ENCODE data around the gene AP3S1. TPM values are rescaled to one million over a fixed set of nuclear protein-coding genes. Genes with fewer than 3 reads are reported as not detected.
"Not testable (repeated sequence)": the region's sequence is repeated elsewhere in the genome, so short reads cannot be mapped to it uniquely, and the experiment has no call there.

Gene AP3S1
- total RNA-seq (2014; rRNA removed; shearing (Covaris generic)), result 136 and 195 TPM in 2 replicates

DNA sequence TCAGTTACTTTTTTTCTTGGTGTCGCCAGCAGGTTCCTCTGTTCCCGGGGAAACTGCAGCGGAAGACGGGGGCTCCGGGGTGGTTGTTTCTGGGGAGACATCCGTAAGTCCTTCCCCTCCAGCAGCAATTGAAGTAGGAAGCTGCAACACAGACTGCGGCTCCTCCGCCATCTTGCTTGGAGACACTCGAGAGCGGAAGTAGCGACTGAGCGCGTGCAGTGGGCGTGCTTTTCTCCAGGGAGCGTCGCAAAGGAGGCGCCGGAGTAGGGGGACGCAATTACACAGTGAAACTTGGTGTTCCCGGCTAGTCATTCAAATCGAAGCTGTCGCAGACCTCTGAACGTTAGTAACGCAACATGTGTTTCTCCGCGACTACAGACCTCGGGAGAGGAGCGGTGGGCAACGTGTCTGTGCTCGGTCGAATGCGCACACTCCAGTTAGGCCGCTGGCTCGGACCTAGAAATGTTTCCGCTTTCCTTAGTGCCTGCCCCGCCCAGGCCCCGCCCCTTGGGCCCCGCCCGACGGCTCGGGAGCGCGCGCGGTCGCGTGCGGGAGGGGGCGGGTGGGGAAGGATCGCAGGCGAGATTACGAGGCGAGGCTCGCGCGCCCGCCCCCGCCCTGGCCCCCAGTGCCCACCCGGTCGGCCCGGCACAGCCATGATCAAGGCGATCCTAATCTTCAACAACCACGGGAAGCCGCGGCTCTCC, at the start of gene AP3S1, which contains the start of gene ATG12:
AP3S1 (plus strand) TSS at position 554 of the 707 bp plus-strand sequence; CDS start at position 657, 103 bp downstream.
ATG12 (minus strand) TSS at position 184 of the 707 bp plus-strand sequence; CDS start at position 171, 13 bp downstream.
- DNase-seq (ENCODE audit: low spot score), result peak; percentile 95

DNA sequence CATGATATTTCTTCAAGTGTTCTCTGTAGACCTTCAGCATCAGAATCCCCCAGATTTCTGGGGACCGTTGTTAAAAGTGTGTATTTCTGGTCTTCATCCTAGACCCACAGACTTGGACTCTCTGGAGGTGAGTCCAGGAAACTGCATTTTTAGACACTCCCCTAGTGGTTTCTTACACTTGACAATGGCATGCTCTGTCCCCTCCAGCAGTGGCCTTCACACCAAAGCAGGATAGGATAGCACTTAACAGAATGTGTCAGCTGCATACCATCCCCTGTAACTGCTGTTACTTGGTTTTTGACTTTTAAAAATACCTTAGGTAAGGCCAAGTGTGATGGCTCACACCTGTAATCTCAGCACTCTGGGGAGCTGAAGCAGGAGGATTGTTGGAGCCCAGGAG, 46.0 kb upstream of the AP3S1 start:
- no peak for DNase-seq (ENCODE audit: low spot score)

DNA sequence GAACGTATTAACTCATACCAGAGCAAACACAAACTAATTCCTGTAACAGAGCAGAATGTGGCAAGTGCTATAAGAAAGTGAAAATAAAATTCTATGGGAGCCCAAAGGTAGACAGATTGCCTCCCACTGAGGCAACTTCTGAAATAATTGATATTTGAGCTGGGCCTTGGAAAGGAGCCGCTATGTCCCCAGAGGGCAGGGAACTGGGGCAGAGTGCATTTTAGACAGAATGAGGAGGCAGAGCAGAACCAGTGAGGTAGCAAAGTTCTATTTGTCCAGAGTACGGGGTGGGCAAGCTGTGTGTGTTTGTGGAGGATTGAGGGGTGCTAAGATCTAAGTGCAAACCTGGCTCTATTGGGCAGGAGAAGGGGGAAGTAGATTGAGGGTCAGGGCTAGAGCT, 45.1 kb upstream of the AP3S1 start:
- no peak for DNase-seq (ENCODE audit: low spot score)

DNA sequence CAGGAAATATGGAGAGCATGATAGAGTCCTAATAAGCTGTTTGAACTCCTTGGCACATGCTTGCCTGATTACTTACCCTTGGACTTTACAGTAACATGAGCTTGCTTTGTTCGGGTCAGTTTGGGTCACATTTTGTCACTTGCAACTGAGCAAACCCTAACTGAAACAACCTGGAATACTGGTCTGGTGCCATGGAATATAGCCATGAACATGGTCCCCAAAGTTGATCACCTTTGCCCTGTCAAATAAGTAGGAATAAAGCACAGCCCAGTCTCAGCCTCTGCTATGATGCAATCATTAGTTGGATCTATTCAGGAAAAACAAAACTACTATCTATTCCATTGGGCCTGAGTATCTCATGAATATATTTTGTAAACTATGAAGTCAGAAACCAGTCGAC, 43.5 kb upstream of the AP3S1 start:
- DNase-seq (ENCODE audit: low spot score), result no peak

DNA sequence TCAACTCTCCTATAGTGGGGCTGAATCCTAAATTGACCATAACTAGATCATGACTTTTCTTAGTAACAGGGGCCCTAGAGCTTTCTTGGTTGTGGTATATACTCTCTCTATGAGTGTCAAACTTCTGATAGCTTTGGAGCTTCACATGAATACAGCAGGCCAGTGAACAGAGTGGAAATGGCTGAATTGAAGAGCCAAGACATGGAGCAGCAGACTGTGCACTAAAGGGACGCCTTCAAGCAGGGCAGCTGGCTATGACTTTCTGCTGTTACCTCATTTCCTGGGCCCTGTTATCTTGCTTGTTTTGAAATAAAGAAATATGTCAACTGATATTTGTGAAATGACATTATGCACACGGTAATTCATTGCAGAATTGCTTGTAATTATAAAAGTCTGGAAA, 41.6 kb upstream of the AP3S1 start:
- no peak for DNase-seq (ENCODE audit: low spot score)

DNA sequence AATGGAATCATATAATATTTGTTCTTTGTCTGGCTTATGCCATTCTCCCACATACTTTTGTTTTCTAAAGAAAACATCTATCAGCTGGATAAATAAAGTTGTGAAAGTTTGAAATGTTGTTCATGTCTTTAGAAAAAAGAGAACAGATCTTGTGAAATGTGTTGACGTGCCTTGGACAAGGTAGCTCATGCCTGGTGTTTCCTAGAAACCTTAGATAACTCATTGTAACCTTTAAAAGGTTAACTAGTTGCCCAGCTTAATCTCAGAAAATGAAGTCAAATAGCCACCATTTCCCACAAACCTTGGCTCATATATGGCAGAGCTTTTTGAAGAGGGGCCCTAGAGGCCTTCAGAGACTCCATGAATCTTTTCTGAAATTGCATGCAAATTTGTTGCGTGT, 40.6 kb upstream of the AP3S1 start:
- no peak for DNase-seq (ENCODE audit: low spot score)

DNA sequence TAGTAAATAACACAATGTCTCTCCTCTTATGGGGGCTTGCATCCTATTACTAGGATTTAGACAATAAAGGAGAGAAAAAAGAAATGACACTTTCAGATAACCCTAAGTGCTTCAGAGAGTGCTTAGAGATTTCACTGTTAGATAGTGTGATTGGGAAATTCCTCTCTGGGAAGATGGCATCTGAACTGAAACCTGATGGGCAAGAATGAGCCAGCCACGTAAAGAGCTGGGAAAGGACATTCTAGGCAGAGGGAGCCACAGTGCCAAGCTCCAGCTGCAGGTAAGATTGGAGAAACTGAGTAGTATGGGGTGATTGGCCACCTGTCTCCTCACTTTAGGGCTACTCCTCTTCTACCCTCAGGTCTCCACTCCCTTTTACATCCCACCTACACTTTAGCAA, 39.8 kb upstream of the AP3S1 start:
- no peak for DNase-seq (ENCODE audit: low spot score)

DNA sequence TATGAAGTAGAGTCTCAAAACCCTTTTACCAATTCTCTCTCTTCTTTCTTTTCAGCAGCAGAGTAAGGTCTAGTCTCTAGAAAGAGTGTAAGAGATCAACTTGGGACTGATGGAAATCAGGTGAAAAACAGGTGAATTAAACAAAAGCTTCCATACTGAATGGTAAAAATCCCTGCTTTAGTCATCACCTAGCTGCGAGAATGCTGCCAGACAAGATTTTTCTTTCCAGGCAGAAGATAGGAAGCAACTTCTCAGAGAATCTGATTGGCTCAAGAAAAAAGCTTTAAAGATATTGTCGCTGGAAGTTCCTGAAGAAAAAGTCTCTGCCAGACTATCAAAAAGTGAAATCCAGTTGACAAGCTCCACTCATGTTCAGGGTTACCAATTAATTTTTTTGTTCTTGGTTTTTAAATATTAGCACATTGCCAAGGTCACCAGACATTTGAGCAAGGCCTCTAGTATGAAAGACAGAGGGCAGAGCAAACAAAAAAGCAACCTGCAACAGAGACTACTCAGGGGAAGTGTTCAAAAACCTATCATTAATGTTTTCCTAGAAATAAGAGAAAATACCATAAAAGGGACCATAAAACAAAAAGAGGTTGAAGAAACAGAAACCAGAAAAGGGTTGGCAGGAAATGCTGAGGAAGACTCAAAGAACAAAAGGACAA, 34.6 kb upstream of the AP3S1 start:
- DNase-seq (ENCODE audit: low spot score), result no peak

DNA sequence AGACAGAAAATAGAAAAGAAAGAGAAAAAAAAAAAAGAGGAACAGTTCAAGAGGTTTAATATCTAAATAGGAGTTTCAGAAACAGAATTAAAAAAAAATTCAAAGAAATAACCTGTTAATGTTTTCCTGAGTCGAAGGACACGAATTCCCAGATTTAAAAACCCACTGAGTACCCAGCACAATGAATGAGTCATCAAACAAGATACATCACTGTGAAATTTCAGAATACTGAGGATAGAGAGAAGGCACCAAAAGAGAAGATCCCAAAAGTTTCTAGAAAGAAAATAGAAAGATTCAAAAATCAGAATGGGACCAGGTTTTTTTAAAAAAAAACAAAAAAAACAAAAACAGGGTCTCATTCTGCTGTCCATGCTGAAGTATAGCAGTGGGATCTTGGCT, 34.1 kb upstream of the AP3S1 start:
- DNase-seq (ENCODE audit: low spot score), result no peak

DNA sequence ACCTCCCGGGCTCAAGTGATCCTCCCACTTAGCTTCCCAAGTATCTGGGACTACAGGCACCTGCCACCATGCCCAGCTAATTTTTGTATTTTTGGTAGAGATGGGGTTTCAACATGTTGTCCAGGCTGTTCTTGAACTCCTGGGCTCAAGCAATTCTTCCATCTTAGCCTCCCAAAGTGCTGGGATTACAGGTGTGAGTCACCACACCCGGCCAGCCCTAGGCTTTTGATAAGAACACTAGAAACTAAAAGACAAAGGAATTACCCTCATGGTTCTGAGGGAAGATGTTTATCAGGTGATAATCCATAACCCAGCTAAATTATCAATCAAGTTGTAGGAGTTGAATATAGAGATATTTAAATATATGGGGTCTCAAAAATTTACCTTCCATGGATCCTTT, 33.7 kb upstream of the AP3S1 start:
- not testable (repeated sequence) for DNase-seq (ENCODE audit: low spot score)

DNA sequence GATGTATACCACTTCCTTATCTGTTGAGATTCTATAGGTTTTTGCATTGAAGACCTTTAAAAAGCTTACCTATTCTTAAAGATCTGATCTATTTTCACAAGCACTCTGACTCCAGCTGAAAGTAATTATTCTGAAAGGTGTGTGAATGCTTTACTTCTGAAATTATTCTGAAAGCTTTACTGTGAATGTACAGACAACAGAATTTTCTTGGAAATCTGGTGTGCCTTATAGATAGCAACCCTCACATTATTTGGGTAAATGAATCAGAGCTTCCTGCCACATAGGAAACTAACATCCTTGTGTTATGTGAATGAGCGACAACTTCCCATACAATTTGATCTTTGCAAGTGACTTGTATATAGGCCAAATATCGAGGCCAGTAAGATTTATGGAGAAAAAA, 31.8 kb upstream of the AP3S1 start:
- no peak for DNase-seq (ENCODE audit: low spot score)

DNA sequence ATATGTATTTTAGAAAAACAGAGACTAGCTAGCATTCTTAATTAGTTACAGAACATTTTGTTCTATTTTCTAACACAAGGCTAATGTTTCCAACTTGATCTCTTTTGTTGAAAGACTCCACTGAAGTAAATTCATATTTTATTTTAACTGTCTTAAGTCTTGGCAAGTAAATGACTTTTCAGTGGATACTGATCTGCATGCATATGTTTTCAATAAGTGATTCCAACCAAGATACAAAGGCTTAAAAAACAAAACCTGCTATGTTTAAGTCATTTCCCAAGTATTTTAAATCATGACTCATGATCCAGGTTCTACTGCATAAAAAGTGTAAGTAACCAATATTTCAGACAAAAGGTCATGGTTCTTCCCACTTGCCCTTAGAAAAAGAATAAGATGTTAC, 31.0 kb upstream of the AP3S1 start:
- DNase-seq (ENCODE audit: low spot score), result no peak

DNA sequence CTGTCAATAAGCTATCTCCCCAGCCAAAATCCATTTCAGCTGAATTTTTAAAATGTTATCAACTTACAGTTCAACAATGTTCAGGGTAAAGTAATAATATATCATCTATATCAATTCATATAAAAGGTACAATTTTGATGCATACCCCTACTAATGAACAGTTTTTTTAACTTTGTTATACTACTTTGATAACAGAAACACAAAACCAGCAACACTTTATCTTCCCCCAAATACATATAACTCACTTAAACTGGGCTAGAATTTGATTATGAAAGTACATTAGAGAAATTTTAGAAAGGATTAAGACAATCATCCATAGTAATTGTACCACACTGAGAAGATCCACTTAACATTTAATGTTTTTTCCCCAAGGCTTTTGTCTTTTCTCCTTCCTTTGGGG, 30.3 kb upstream of the AP3S1 start:
- no peak for DNase-seq (ENCODE audit: low spot score)

DNA sequence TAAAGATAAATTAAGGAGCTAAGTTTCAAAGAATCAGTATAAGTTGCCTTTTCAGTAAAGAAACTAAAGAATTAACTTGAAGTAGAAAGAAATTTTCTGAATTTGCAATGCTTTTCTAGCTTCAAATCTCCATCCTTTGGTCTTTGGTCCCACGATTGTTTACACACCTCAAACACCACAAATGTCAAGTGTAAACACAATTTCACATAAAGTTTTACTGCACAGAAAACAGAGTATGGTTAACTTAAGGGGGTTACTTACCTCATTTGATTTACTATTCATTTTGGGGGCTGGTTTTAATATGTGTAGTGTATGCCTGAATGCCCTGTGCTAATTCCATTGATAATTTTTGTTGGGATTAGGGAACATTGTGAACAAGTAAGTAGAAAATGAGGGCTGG, 29.4 kb upstream of the AP3S1 start:
- no peak for DNase-seq (ENCODE audit: low spot score)

DNA sequence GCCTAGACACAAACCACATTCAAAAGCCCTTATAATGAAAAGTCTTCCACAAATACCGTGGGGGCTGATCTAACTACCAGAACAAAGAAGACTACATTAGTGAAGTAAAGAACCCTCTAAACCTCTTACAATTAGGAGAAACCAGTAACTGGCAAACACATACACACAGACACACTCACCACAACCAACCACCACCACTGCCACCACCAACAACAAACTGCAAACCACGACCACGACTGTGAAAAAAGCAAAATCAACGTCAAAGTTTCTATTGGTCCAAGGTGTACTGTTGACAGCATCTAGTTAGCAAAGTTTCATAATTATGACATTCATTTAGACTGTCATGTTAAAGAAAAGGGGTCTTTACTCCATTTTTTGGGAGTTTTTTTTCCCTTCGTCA, 28.0 kb upstream of the AP3S1 start:
- no peak for DNase-seq (ENCODE audit: low spot score)

DNA sequence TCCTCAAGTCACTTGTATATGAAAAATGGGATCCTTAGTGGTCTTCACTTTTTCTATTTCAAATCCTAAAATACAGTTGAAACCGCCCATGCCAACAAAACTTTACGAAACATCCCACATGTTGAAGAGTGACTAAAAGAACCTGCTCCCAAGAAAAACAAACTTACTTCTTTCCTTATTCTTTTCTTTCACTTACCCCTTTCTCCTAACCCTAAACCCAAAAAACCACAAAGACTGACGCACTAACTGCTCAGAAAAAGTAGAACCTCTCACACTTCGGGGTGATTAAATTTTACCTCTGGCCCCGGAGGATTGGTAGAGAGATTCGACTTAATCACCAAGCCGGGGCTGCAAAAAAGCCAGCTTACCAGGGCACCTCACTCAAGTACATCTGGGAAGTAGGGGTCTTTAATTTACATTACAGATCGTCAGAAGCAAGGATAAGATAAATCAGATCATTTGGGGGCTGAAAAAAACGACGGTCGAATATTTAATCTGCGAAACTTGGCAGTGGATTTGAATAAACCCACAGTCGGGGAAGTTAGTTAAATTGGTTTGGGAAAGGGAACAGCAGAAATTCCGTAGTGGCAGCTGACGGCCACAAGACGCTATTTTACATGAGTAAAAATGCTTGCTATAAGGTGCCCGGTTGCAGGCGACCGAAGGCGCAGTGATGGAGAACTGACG, 26.6 kb upstream of the AP3S1 start:
- no peak for DNase-seq (ENCODE audit: low spot score)

DNA sequence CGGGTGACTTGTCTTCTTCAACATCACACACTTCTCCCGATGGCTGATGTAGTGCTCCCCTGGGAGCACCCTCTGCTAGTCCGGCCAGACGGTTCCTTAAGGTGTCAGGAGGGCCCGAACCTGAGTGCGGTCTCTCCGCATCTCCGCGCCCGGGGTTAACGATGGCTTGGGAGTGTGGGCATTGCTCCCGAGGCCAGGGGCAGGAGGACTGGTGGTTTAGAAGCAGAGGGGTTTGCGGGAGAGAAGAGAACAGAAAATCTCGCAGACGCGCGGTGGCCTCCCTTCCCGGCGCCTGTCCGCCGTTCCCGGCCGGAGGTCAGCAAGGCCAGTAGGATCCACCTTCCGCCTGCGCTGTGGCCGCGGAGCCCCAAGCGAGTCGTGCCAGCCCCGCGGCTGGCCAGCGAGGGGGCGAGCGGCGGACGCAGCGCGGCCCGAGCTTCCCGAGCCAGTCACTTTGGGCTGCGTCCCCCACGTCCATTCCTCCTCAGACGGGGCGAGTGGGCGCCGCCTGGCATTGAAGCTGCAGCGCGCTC, 26.0 kb upstream of the AP3S1 start:
- no peak for DNase-seq (ENCODE audit: low spot score)

DNA sequence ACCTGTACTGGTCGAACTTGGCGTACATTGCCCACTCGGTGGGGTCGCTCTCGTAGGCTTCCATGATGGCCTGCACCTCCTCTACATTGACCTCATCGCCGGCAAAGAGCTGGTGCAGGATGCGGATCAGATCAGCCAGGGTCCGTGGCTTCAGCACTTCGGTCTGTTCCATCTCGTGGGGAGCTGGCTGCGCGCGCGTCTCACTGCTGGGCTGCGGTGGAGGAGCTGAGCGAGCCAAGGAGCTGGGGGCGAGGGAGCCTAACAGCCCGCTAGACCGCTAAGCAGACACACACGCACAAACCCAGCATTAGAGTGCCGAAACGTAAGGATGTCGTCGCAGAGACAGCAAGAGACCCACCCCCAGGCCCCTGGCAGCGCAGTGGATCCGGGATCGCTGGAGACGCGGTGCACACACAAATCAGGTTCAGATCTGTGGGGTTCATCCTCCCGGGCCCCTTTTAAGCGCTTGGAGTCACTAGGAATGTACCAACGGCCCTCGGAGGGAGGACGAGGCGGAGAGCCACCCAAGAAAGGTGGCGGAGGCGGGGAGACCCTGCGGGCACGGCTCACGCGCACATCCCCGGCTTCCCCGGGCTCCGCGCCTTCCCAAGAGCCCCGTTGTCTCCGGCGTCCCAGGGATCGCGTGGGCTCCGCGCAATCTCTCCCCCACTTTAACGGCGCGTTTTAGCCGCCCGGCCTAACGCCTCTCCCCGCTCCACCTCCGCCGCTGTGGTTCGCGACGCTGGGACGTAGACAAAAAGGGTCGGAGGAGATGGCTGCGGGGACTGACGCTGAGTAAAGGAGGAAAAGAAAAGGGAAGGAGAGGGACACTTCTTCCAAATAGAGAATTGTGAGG, 25.3 kb upstream of the AP3S1 start, which contains the start of gene CDO1:
CDO1 (minus strand) TSS at position 434 of the 856 bp plus-strand sequence; CDS start at position 172, 262 bp downstream.
- DNase-seq (ENCODE audit: low spot score), result no peak

DNA sequence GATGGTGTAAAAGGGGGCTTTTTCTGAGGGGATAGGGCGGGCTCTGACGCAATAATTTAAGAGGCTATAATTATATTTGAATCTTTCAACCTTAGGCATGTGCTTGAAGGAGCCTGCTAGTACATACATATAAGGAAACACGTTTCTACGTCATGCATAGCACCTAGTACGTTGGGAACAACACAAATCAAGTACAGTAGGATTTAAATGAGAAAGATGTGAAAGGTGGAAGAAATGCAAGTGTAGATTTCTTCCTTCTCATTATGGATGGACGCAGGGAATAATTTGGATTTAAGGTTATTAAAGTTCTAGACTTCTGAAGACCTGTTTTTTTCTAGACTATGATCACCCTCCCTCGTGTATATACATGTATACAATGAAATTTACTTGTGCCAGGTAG, 24.3 kb upstream of the AP3S1 start:
- DNase-seq (ENCODE audit: low spot score), result no peak

DNA sequence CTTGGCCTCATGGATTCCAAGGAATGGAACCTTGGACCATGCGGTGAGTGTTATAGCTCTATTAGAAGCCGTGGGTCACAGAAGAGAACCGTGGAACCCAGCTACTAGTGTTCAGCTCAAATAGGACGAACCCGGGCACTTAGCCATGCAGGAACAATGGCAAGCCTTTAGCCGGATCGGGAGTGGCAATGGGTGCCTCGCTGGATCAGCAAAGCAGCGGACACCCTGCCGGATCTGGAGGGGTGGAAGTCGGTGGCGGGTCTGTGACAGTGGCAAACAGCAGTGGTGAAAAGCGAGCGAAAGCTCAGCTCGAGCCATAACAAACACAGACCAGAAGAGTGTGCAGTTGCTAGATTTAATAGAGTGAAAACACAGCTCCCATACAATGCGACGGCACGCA, 22.9 kb upstream of the AP3S1 start:
- DNase-seq (ENCODE audit: low spot score), result no peak

DNA sequence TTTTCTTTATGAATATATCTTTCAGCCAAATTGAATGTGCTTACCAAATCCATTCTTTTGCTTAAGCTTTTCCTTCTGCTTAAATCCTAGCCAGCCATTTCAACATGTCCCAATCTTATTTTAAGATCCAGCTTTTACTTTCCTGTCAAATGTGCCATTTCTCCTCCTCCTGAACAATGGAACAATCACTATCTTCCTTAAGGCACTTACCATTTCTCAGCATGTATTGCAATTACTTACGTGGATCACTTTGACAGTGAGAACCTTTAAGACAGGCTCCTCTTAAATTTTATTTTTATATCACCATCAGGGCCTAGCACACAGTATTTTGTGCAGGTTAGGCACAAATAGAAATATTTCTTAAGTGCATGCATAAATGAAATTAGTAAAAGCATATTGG, 20.9 kb upstream of the AP3S1 start:
- DNase-seq (ENCODE audit: low spot score), result no peak

DNA sequence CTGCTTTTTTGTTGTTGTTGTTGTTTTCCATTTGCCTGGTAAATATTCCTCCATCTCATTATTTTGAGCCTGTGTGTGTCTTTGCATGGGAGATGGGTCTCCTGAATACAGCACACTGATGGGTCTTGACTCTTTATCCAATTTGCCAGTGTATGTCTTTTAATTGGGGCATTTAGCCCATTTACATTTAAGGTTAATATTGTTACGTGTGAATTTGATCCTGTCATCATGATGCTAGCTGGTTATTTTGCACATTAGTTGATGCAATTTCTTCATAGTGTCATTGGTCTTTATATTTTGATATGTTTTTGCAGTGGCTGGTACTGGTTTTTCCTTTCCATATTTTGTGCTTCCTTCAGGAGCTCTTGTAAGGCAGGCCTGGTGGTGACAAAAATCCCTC, 16.8 kb upstream of the AP3S1 start:
- DNase-seq (ENCODE audit: low spot score), result not testable (repeated sequence)

All from H4 (cell line).